ENCODE measurements around the gene MEMO1. TPM values are rescaled to one million over a fixed set of nuclear protein-coding genes. Genes with fewer than 3 reads are reported as not detected.

MEMO1 gene
- total and polyA plus RNA-seq, 12 donors: 43.6 to 73.9 (median 54.1) TPM

DNA sequence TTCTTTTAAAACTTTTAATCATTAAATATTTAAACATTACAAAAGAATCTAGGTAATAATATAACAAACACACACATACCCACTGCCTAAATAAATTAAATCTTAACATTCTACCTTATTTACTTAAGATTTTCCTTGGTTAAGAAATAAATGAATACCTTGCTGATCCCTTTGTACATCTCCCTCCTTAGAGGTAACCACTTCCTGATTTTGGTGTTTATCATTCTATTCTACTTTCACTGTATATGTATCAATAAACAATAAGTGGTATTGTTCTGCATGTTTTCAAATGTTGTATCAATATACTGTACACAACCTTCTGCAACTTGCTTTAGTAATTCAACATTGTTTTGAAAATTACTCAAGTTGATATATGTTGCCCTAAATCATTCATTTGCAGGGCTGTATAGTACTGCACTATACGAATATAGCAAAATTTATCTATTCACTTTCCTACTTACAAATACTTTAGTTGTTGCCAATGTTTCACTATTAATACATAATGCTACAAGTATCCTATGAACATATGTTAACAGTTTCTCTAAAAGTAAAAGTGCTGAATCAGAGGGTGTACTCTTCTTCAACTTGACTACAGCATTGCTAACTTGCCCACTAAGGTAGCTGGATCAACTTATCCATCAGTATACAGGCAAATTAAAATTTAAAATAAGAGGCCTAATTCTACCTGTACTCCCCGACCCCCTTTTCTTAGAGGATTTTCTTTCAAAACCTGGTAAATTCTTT is 65.8 kb downstream of the MEMO1 start:
- H3K9me3 ChIP-seq: no peaks in the 10 kb centered on the region
- H3K27me3 ChIP-seq: no peaks in the 10 kb centered on the region
- H3K27ac ChIP-seq: no peak overlapping the region
- peaks cover 0 to 31% (median 20%) of the 10 kb centered on the region in 9 donors for H3K4me1 ChIP-seq
- TF ChIP-seq, protein P1, sequence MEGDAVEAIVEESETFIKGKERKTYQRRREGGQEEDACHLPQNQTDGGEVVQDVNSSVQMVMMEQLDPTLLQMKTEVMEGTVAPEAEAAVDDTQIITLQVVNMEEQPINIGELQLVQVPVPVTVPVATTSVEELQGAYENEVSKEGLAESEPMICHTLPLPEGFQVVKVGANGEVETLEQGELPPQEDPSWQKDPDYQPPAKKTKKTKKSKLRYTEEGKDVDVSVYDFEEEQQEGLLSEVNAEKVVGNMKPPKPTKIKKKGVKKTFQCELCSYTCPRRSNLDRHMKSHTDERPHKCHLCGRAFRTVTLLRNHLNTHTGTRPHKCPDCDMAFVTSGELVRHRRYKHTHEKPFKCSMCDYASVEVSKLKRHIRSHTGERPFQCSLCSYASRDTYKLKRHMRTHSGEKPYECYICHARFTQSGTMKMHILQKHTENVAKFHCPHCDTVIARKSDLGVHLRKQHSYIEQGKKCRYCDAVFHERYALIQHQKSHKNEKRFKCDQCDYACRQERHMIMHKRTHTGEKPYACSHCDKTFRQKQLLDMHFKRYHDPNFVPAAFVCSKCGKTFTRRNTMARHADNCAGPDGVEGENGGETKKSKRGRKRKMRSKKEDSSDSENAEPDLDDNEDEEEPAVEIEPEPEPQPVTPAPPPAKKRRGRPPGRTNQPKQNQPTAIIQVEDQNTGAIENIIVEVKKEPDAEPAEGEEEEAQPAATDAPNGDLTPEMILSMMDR (IDR thresholded peaks at IDR 0.05): no peak
- intact Hi-C loops (cut with DNase I): no loop called here
- peaks cover 0 to 26% (median 0%) of the 10 kb centered on the region in 9 donors for H3K36me3 ChIP-seq
- H3K4me3 ChIP-seq: no peak overlapping the region
- DNase-seq (no peak), ATAC-seq (peak in 1 of 8 donors; percentile 11)
- WGBS, 2 donors: 85 to 86% methylated on average over 2 of the region's 2 CpGs

DNA sequence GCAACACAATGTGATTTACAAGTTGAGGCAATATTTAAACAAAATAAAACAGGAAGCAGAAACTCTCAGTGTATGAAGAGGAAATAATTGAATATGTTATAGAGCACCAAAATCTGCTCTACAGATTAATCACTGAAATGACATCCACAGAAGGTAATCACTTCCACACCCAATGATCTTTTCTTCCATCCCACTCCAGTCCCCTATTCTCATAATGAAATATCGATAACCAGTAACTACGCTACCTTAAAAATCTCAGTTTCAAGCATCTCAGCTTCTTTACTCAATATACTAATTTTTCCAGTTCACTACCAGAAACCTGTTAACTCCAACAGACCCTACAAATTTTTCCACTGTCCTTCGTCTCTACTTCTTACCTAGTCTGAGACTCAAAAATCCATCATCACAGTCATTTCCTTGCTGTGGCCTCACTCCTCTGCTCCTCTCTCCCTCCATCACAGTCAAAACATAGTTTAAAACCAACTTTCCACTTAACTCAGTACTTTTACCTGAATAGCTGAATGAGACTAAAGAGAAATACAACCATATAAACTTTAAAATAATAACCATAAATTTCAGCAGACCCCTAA is 67.1 kb downstream of the MEMO1 start:
- 97 to 98% methylated on average over 3 of the region's 3 CpGs for WGBS, 2 donors
- no peak overlapping the region for H3K4me3 ChIP-seq
- H3K9me3 ChIP-seq: no peaks in the 10 kb centered on the region
- no peak overlapping the region for H3K27ac ChIP-seq
- H3K36me3 ChIP-seq: peaks cover 0 to 26% (median 0%) of the 10 kb centered on the region in 9 donors
- intact Hi-C loops (cut with DNase I): no loop called here
- H3K27me3 ChIP-seq: no peaks in the 10 kb centered on the region
- DNase-seq: no peak
- peaks cover 0 to 31% (median 20%) of the 10 kb centered on the region in 9 donors for H3K4me1 ChIP-seq
- TF ChIP-seq, protein P1 (IDR thresholded peaks at IDR 0.05): no peak
- ATAC-seq: no peak

DNA sequence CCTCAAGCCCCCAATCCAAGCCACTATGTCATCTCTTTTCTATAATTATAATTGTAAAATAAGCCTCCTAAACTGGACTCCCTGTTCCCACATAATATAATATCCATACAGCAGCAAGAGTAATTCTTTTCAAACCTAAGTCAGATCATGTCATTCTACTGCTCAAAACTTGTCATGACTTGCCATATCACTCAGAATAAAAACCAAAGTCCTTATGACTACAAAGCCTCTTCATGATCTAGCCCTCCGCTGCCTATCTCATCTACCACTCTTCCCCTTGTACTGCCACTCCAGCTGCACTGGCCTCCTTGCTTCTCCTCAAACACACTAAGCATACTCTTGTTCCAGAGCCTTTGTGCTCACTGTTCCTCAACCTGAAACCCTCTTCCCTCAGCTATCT is 69.9 kb downstream of the MEMO1 start:
- ATAC-seq (no peak), DNase-seq (no peak)
- H3K9me3 ChIP-seq: no peaks in the 10 kb centered on the region
- no peak overlapping the region for H3K4me3 ChIP-seq
- H3K36me3 ChIP-seq: peaks cover 0 to 26% (median 0%) of the 10 kb centered on the region in 9 donors
- 89 to 98% methylated on average over 1 of the region's 1 CpG for WGBS, 2 donors
- peaks cover 0 to 27% (median 8%) of the 10 kb centered on the region in 9 donors for H3K4me1 ChIP-seq
- intact Hi-C loops (cut with DNase I): no loop called here
- H3K27ac ChIP-seq: no peak overlapping the region
- no peaks in the 10 kb centered on the region for H3K27me3 ChIP-seq
- TF ChIP-seq, protein P1 (IDR thresholded peaks at IDR 0.05): no peak

DNA sequence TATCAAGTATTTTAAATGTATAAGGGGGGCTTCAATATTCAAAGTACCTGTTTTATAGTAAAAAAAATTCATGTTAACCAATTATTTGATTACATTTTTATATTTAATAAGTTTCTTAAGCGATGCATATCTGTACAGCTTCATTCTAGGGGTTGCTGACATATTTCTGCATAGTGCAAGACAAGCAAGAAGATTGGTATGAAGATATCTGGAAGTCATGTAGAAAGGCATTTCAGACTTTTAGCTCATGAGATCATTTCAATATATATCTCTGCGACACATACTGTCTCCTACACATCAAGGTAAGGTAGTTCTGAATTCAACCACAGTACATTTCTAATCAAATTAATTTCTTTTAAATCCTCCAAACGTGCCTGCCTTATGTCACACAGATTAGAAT is 73.1 kb downstream of the MEMO1 start:
- H3K36me3 ChIP-seq: peaks cover 0 to 22% (median 0%) of the 10 kb centered on the region in 9 donors
- H3K4me1 ChIP-seq: peaks cover 0 to 10% (median 0%) of the 10 kb centered on the region in 9 donors
- H3K9me3 ChIP-seq: no peaks in the 10 kb centered on the region
- H3K27me3 ChIP-seq: no peaks in the 10 kb centered on the region
- DNase-seq (no peak), ATAC-seq (no peak)
- TF ChIP-seq, protein P1 (IDR thresholded peaks at IDR 0.05): no peak
- no peak overlapping the region for H3K27ac ChIP-seq
- H3K4me3 ChIP-seq: no peak overlapping the region
- 88 to 93% methylated on average over 3 of the region's 3 CpGs for WGBS, 2 donors
- intact Hi-C loops (cut with DNase I): no loop called here
